ENCODE measurements around the gene CDH4. TPM values are rescaled to one million over a fixed set of nuclear protein-coding genes. Genes with fewer than 3 reads are reported as not detected.

The CDH4 gene
- total and polyA plus RNA-seq, 2 donors = 0.04 to 0.42 TPM

- Histone ChIP-seq H3K27ac (ENCODE audit: low read depth) (no peak overlapping the region), H3K36me3 (ENCODE audit: insufficient read depth) (no peaks in the 10 kb centered on the region), H3K4me3 (ENCODE audit: low read depth, low read length) (no peak overlapping the region), H3K4me1 (ENCODE audit: insufficient read depth) (no peaks in the 10 kb centered on the region)
- WGBS = 81% methylated on average over 13 of the region's 13 CpGs
- no peak for DNase-seq (ENCODE audit: extremely low spot score)
These were observed 565.5 kb downstream of the CDH4 start for GRCh38 chr20:61817575-61817974.

GRCh38 chr20:61818746-61819573 lies 566.9 kb downstream of the CDH4 start:
- no peaks in the 10 kb centered on the region for H3K36me3 ChIP-seq (ENCODE audit: insufficient read depth)
- no peaks in the 10 kb centered on the region for H3K4me1 ChIP-seq (ENCODE audit: insufficient read depth)
- no peak overlapping the region for H3K4me3 ChIP-seq (ENCODE audit: low read depth, low read length)
- WGBS = 88% methylated on average over 32 of the region's 32 CpGs
- H3K27ac ChIP-seq (ENCODE audit: low read depth) = no peak overlapping the region
- no peak for DNase-seq (ENCODE audit: extremely low spot score)

DNA sequence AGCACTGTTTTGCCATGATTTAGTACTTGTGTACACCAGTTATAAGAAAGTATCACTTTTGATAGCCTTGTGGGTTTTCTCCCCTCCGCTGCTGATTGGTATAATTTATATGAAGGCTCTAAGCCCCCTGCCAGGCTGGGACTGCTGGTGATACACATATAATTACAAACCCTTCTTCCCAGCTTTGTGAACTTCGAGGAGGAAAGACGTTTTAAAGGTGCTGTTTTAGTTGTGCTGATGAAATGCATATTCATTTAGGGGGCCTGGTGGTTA lies 567.4 kb downstream of the CDH4 start:
- 73% methylated on average over 3 of the region's 3 CpGs for WGBS
- no peak overlapping the region for H3K4me3 ChIP-seq (ENCODE audit: low read depth, low read length)
- H3K36me3 ChIP-seq (ENCODE audit: insufficient read depth) = no peaks in the 10 kb centered on the region
- no peak overlapping the region for H3K27ac ChIP-seq (ENCODE audit: low read depth)
- DNase-seq (ENCODE audit: extremely low spot score) = no peak
- H3K4me1 ChIP-seq (ENCODE audit: insufficient read depth) = no peaks in the 10 kb centered on the region

DNA sequence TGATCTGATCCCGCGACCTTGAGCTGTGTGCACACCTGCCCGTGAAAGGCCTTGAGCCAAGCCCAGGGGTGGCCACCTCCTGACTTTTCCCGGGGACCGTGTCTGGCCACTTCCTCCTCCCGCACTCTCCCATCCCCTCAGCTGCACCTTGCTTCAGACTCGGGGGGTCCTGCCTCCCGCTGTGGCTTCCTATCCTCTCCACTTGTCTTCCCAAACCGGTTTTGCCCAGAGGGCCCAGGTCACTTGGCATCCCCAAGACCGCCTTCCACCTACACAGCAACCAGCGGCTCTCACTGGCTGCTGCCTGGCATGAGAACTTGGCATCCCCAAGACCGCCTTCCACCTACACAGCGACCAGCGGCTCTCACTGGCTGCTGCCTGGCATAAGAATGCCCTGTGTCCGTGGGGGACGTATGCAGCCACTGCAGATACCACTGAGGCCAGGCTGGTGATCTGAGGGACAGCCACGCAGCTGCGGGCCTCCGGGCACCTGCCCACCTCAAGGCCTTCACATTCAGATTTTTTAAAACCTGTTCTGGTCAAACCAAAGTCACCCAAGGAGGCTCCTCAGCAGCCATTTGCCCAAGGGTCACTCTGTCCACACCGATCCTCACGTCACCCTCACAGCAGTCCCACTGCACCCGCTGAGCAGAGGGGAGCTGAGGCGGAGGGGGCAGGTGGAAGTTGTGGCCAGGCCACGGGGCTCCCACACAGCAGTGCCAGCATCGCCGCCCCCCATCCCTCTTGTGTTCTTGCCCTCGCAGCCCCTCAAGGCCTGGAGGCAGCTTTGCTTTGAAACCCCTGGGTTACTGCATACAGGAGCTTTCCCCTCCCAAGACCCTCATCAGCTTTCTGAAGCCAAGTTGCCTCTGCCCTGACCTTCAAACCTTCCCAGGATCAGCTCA lies 568.1 kb downstream of the CDH4 start:
- 87% methylated on average over 27 of the region's 27 CpGs for WGBS
- no peak for DNase-seq (ENCODE audit: extremely low spot score)
- no peak overlapping the region for H3K27ac ChIP-seq (ENCODE audit: low read depth)

GRCh38 chr20:61821735-61822134 lies 569.7 kb downstream of the CDH4 start:
- no peaks in the 10 kb centered on the region for H3K4me1 ChIP-seq (ENCODE audit: insufficient read depth)
- H3K4me3 ChIP-seq (ENCODE audit: low read depth, low read length) = no peak overlapping the region
- DNase-seq (ENCODE audit: extremely low spot score) = no peak
- H3K27ac ChIP-seq (ENCODE audit: low read depth) = no peak overlapping the region
- H3K36me3 ChIP-seq (ENCODE audit: insufficient read depth) = no peaks in the 10 kb centered on the region
- WGBS = 67% methylated on average over 5 of the region's 5 CpGs

More for the DNA sequence above, 568.1 kb downstream of the CDH4 start:
- no peak overlapping the region for H3K4me3 ChIP-seq (ENCODE audit: low read depth, low read length)
- H3K36me3 ChIP-seq (ENCODE audit: insufficient read depth) = no peaks in the 10 kb centered on the region
- H3K4me1 ChIP-seq (ENCODE audit: insufficient read depth) = no peaks in the 10 kb centered on the region

DNA sequence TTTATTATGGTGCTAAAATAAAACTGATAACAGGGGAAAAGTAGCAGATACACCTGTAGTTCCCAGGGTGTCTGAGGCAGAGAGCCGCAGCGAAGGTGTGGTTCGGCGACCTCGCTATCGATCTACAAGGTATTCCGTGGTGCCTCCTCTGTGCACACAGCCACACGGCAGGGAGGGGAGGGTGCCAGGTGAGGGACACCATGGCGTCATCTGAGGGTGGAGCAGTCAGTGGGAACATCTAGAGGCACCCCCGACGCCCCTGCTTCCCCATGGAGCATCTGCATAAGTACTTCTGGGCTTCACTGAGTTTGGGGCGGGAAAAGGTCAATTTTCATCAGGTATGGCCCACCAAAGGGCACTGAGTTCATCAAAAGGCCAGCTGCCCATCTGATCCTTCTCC lies 570.3 kb downstream of the CDH4 start:
- 87% methylated on average over 12 of the region's 12 CpGs for WGBS

GRCh38 chr20:61823242-61823641 lies 571.2 kb downstream of the CDH4 start:
- no peak overlapping the region for H3K4me3 ChIP-seq (ENCODE audit: low read depth, low read length)
- no peaks in the 10 kb centered on the region for H3K36me3 ChIP-seq (ENCODE audit: insufficient read depth)
- DNase-seq (ENCODE audit: extremely low spot score) = no peak
- 94% methylated on average over 2 of the region's 2 CpGs for WGBS
- no peaks in the 10 kb centered on the region for H3K4me1 ChIP-seq (ENCODE audit: insufficient read depth)
- H3K27ac ChIP-seq (ENCODE audit: low read depth) = no peak overlapping the region

More for the DNA sequence above, 570.3 kb downstream of the CDH4 start:
- no peak for DNase-seq (ENCODE audit: extremely low spot score)
- Histone ChIP-seq H3K4me3 (ENCODE audit: low read depth, low read length) (no peak overlapping the region), H3K36me3 (ENCODE audit: insufficient read depth) (no peaks in the 10 kb centered on the region), H3K27ac (ENCODE audit: low read depth) (no peak overlapping the region), H3K4me1 (ENCODE audit: insufficient read depth) (no peaks in the 10 kb centered on the region)

GRCh38 chr20:61828891-61829290 lies 576.8 kb downstream of the CDH4 start:
- Histone ChIP-seq H3K4me3 (ENCODE audit: low read depth, low read length) (no peak overlapping the region), H3K36me3 (ENCODE audit: insufficient read depth) (no peaks in the 10 kb centered on the region), H3K4me1 (ENCODE audit: insufficient read depth) (no peaks in the 10 kb centered on the region), H3K27ac (ENCODE audit: low read depth) (no peak overlapping the region)
- no peak for DNase-seq (ENCODE audit: extremely low spot score)
- 87% methylated on average over 14 of the region's 14 CpGs for WGBS

GRCh38 chr20:61829526-61829925 lies 577.5 kb downstream of the CDH4 start:
- no peak overlapping the region for H3K4me3 ChIP-seq (ENCODE audit: low read depth, low read length)
- WGBS = 79% methylated on average over 17 of the region's 17 CpGs
- no peaks in the 10 kb centered on the region for H3K4me1 ChIP-seq (ENCODE audit: insufficient read depth)
- no peak overlapping the region for H3K27ac ChIP-seq (ENCODE audit: low read depth)
- no peak for DNase-seq (ENCODE audit: extremely low spot score)
- H3K36me3 ChIP-seq (ENCODE audit: insufficient read depth) = no peaks in the 10 kb centered on the region

DNA sequence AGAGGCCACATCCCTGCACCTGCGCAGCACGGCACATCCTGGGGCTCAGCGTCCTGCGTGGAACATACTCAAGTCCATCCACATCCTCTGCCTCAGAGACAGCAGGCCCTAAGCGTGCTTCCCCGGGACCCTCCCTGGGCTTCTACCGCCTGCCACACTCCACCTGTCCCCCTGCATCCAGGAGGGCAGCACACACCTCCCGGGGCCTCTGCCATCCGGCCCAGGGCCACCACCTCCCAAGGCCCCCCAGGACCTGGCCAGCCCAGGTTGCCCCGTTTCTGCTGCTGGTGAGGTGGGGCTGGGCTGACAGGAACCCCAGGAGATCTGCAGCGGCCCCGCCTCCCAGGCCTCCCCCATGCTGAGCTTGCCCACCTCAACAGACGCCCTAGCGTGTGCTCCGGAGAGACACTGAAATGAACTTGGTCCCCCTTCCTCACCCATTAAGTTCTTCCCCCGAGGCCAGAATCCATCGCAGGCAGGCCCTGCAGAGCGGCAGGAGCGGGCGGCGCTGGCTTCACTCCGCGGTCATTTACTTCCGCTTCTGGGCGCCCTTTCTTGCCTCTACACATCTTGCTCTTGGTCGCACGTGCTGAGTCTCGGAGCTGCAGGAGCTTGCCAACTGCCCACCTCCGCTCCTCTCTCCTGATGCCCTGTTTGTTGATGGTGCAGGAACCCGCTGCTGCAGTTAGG lies 578.3 kb downstream of the CDH4 start:
- Histone ChIP-seq H3K4me3 (ENCODE audit: low read depth, low read length) (no peak overlapping the region), H3K4me1 (ENCODE audit: insufficient read depth) (no peaks in the 10 kb centered on the region), H3K36me3 (ENCODE audit: insufficient read depth) (no peaks in the 10 kb centered on the region), H3K27ac (ENCODE audit: low read depth) (no peak overlapping the region)
- 84% methylated on average over 30 of the region's 30 CpGs for WGBS
- DNase-seq (ENCODE audit: extremely low spot score) = no peak

DNA sequence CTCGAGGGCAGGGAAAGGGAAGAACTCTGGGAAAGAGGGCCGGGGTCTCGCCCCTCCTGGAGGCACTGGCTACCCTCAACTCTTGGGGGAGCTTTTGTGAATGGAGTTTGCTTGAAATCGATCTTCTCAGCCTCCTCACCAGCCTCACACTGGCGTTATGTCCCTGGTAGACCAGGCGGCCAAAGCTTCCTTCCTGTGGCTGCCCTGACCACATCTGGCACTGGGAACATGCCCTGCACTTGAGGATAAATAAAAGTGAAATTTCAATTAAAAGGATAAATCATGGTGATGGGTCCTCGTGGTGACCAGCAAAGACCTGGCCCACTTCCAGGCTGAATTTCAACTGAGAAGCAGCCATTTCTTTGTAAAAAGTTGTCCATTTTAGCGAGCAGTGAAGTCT lies 578.9 kb downstream of the CDH4 start:
- Histone ChIP-seq H3K36me3 (ENCODE audit: insufficient read depth) (no peaks in the 10 kb centered on the region), H3K4me1 (ENCODE audit: insufficient read depth) (no peaks in the 10 kb centered on the region), H3K27ac (ENCODE audit: low read depth) (no peak overlapping the region), H3K4me3 (ENCODE audit: low read depth, low read length) (no peak overlapping the region)
- no peak for DNase-seq (ENCODE audit: extremely low spot score)
- 67% methylated on average over 8 of the region's 8 CpGs for WGBS

DNA sequence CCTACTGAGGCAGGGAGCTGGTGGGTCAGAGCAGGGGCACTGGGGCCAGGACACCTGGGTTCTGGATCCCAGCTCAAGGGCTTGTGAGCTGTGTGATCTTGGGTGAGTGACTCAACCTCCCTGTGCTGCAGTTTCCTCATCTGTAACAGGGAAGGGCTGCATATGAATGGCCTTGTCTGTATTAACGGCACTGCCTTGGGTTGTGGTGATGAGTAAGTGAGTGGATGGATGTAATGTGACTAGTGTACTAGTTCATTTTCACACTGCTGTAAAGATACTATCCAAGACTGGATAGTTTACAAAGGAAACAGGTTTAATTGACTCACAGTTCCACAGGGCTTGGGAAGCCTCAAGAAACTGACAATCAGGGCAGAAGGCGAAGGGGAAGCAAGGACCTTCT lies 580.1 kb downstream of the CDH4 start:
- H3K4me3 ChIP-seq (ENCODE audit: low read depth, low read length) = no peak overlapping the region
- WGBS = 84% methylated on average over 2 of the region's 2 CpGs
- H3K27ac ChIP-seq (ENCODE audit: low read depth) = no peak overlapping the region
- H3K36me3 ChIP-seq (ENCODE audit: insufficient read depth) = no peaks in the 10 kb centered on the region
- no peaks in the 10 kb centered on the region for H3K4me1 ChIP-seq (ENCODE audit: insufficient read depth)
- DNase-seq (ENCODE audit: extremely low spot score) = no peak

DNA sequence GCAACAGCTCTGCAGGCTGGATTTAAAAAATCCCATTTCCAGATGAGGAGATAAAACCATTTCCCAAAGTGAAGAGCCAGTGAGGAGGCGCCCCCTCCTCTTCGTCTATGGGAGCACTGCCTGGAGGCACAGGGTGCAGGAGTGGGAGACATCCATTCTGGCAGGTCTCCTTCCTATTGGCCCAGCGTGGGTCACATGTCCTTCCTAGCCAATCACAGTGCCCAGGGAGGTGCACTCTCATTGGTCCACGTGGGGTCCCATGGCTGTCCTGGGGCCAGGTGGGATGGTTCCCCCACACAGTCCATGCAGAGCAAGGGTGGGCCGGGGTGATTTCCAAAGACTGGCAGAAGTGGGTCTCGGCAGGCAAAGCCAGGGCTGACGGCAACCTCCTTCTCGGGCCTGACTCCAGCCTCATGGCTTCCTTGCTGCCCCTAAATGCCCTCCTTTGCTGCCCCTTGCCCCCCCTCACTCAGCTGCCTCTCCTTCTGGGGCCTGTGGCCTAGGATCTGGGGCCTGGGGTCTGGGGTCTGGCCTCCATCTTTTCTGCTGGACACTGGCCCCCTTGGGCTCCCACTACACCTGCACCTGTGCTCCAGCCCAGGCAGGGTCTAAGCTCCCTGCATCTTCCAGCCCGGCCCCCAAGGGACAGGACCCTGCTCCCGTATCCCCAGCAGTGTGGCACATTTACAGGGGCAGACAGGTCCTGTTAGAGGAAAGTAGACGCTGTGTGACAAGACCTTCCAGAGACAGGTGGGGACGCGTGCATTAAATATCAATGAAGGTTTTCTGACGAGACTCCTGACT lies 581.9 kb downstream of the CDH4 start:
- H3K4me1 ChIP-seq (ENCODE audit: insufficient read depth) = no peaks in the 10 kb centered on the region
- DNase-seq (ENCODE audit: extremely low spot score) = no peak
- H3K4me3 ChIP-seq (ENCODE audit: low read depth, low read length) = no peak overlapping the region
- 77% methylated on average over 14 of the region's 14 CpGs for WGBS
- H3K36me3 ChIP-seq (ENCODE audit: insufficient read depth) = no peaks in the 10 kb centered on the region
- H3K27ac ChIP-seq (ENCODE audit: low read depth) = no peak overlapping the region

All from urinary bladder (tissue), 4 donors.